ENCODE results near the gene MACROD2.
"Not testable (repeated sequence)": the region's sequence is repeated elsewhere in the genome, so short reads cannot be mapped to it uniquely, and the experiment has no call there.

MACROD2 gene

DNA sequence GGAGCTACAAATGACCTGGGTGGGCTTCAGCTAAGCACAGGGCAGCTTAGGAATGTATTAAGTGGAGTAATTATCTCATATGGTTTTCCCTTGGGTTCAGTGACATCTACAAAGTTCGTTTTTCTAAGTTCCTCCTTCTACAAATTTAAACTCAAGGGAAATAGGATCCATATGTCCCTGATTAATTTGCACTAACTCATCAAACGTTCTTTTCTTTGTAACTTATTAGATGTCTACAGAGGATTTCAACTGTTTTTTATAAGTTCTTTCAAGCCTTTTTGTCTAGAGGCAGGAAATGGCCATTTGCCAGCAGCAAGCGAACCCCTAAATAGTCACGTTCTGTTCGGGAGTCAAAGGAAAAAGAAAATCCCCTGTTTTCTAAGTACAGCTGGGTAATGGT, 1517.6 kb downstream of the MACROD2 start:
- no peak for DNase-seq

DNA sequence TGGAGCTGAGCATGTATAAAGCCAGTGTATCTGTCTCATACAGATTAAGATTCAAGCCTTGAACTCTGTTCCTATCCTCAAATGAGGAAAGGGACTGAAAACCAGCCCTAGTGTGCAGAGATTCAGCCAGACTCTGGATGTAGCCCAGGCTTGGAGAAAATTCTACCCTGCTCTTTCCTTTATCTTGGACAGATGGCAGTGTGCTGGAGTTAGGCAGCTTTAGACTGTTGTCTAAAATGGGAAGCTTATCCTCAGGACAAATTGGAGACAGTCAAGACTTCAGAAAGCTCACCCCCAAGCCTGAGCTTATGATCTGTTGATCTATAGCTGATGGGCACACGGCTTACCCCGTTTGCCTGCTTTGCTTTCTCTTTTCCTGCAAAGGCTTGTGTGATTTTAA, 1520.4 kb downstream of the MACROD2 start:
- no peak for DNase-seq

DNA sequence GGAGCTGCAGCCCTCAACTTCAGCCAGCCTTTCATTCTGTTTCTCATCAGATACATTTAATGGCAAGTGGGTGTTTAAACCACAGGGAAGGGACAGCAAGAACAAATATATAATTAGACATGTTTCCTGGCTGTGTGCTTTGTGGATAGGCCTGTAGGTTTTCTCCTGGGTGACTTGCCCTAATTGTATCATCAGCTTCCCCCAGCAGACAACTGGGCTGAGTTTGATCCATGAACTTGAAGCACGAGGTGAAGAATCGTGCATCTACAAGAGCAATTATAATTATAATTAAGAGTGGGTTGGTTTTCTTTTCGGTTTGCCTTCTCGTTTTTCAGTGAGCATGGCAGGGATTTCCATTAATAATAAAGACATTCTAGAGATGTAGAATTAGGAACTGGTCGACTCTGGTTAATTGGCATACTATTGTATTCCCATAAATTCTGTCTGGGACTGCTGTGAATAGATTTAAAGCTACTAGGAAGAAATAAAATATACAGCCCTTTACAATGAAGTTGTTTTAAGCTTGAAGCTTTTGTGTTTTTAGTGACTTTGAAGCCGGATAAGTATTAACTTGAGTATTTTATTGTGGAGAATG, 1525.7 kb downstream of the MACROD2 start:
- no peak for DNase-seq

DNA sequence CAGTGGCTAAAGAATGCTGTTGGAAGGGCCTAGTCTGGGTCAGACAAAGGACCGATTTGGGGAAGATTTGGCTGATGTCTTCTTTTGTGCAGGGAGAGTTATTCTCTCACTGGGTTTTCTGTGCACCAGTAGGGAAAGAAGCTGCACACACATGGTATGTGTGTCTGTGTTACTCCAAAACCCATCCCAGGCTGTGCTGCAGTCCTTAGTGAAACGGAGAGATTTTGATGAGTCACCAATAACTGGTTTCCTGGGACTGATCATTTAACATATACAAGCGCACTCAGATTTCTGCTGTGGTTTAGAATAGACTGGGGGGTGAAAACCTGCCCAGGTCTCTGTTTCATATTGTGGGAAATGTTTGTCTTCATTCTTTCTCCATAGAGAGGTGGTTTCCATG, 1528.1 kb downstream of the MACROD2 start:
- DNase-seq: no peak

DNA sequence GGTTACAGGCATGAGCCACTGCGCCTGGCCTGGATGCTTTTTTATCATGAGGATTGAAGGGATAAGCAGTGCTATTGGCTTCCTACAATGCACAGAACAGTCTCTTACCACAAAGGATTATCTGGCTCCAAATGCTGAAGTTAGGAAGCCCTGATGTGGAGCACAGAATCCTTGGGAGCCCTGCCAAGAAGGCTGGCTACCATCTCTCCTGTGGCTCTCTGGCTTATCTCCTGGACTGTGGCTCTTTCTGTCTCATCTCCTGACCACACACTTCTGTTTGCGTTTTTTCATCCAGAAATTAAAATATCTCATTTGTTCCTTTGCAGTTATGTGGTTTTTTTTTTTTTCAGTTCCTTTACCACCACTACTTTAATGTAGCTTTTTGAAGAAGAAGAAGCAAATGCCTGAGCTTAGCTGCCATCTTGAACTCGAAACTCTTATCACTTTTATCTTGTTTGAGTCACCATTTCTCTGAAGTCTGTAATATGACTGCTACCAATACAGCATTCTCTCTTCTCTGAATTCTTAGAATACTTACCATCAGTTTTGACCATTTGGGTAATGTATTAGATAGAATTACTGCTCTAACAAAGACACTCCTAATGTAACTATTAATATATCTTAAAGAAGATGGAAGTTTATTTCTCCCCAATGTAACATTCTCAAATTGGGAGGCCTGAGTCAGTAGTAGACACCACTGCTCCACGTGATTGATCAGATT, 1533.2 kb downstream of the MACROD2 start:
- no peak for DNase-seq

DNA sequence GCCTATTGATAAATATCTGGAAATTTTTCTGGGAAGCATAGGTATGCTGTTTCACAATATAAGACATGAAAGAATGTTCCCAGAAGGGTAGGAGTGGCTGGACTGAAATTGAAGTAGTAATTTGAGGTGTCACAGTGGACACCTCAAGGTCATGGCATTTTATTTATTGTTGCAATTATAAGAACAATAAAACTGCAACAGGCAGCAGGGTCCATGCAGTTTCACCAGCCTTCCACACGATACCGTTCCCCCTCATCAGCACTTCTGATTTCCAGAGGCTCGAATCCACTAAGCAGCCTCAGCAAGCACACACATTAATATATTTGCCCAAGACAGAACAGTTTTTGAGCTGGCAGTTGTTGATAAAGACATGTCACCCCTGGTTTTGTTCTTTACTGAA, 1540.5 kb downstream of the MACROD2 start:
- no peak for DNase-seq

DNA sequence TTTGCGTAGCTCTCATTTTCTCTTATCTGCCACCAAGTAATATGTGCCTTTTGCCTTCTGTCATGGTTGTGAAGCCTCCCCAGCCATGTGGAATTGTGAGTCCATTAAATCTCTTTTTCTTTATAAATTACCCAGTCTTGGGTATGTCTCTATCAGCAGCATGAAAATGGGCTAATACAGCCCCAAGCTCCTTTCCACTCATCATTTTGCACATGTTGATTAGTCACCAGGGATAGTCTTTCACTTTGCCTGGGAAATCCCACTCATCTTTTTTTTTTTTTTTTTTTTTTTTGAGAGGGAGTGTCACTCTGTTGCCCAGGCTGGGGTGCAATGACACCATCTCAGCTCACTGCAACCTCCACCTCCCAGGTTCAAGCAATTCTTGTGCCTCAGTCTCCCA, 1541.9 kb downstream of the MACROD2 start:
- not testable (repeated sequence) for DNase-seq

DNA sequence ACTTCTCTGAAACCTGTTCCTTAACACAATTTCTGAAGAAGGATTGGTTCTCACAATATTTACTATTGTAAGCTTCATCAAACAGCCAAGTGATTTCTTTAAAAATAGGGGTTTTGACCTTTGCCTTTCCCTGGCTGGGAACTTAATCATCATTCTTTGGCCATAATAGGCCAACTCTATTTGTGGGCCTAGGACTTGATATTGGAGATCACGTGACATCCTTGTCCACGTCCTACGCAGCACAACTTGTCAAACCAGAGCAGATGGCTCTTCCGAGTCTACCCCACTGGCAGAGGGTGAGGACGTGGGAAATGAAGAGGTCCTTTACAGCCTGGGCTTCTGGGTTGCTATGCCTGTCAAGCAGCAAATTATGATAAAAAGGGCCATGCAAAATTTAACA, 1547.3 kb downstream of the MACROD2 start:
- DNase-seq: no peak

DNA sequence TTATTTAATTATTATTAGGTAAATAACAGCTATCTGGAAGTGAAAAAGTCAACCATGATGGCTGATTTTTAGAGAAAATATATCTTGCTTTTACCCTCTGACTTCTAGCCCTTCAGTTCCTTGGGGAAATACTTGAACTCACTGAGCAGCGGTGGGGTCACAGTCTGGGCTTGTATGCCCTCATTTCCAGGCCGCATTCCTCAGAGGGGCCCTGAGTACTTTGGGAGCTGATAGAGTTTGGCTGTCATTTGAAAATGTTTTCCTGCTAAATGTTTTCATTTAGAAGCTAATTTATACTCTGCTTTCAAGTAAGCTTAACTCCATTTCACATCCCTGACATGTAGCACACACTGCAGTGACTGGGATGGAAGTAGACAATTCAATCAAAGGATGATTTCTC, 1549.4 kb downstream of the MACROD2 start:
- no peak for DNase-seq

DNA sequence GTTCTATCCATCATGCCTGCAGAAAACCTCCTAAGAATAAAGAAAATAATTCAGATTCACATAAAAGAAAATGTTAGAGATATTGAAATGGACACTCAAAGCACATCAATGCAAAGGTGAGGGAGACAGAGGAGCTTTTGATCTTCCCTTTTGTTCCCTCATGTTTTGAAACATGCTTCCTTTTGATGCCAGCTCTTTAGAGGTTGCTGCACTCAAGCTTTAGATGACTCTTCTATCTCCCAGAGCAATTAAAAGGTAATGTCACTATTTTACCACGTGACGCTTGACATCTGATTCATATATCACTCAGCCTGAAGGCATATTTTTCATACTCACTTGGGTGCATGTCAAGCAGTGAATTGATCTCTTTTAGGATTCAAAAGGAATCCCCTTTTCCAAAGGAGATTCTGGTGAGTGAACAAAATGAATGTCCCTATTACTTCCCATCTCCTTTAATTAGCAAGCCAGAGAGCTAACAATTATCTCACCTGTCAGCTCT, 1551.3 kb downstream of the MACROD2 start:
- DNase-seq: no peak

DNA sequence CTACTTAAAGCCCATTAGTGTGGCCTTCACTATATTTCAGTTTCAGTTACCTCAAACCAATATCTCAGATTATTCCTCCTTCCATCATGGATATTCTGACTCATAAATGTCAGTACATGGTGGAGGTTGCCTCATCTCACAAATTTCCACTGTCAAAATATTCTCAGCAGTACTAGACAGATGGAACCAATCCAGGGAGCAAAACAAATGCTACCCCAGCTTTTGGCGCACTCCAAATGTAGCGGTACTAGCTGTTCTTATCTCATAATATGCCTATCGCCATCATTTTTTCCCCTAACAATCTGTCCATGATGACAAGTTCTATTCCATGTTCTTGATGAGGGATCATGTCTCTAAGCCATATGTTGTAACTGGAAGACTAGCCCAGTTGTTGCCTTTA, 1551.8 kb downstream of the MACROD2 start:
- no peak for DNase-seq

DNA sequence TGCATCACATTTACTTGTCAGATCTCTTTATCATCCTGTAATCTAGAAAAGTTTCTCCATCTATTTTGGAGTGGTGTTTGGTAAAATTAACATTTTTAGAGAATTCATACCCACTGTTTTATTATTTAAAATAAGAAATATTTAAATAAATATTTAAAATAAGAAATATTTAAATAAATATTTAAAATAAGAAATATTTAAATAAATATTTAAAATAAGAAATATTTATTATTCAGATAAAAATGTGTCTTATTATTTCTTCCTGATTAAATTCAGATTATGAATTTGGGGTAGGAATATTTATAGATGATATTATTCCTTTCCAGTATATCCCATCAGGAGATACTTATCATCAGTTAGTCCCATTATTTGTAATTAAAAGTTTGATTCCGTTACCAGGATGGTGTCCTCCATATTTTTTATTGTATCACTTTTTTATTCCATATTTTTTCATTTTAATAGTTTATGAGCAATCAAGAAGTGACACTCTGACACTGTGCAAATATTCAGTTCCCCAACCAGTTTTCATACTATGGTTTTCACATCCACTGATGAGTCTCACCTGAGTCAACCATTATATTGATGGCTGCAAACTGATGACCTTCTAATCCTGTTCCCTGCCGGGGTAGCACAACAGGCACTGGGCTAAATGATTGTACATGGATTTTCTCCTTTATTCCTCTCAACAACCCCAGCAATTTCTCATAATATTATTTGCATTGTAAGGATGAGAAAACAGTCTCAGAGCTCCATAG, 1555.0 kb downstream of the MACROD2 start:
- DNase-seq: no peak

DNA sequence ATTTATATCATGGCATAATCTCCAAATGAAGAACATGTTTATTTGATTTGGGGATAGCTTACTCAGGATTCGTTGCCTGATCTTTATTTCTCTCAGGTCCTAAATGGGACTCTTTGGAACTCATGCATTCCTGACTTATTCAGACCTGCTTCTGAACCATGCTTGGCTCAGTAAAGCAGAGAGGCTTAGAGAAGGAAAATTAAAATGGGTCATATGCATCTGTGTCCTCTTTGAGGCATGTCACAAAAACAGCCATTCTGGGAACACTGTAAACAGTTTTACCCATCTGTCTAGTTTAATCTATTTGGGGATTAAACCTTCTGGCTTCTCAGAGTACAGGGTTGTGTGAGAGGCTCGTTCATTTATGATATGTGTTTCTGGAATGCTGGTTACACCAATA, 1560.6 kb downstream of the MACROD2 start:
- no peak for DNase-seq

DNA sequence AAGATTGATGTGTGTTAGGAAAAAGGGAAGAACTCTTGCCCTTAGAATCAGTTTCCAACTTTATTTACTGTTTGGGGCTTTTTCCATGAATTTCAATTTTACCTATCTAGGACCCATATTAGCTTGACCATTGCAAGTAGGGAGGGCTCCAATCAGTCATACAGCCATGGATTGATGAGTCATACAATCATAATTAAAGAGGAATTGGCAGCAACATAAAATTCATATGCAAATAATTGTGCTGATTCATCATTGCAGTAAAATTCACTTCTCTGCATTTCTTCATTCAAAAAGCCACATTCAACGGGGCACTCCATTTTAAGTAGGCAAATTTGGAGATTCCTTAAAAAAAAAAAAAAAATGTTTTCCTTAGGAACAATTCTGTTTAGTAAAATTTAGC, 1561.6 kb downstream of the MACROD2 start:
- no peak for DNase-seq

DNA sequence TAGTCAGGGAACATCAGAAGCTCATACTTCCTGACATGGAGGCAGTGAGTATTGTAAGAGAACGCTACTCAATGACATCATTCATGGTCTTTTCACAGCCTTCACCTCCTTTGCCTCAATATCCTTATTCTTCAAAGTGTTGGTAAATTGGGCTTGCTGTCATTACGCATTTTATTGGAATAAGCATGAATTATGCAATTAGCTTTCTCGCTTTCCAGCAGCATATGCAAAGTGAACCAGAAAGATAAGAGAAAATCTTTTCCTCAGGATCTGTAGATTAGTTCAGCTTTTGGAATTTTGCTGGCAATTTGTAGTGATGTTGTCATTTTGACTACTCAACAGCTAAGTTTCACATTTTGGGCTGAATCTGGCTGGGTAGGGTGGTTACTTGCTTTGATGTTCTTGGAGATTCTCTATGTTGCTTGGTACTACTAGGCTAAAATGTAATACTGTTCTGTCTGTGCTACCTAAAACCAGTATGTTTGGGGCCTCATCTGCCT, 1565.8 kb downstream of the MACROD2 start:
- DNase-seq: no peak

DNA sequence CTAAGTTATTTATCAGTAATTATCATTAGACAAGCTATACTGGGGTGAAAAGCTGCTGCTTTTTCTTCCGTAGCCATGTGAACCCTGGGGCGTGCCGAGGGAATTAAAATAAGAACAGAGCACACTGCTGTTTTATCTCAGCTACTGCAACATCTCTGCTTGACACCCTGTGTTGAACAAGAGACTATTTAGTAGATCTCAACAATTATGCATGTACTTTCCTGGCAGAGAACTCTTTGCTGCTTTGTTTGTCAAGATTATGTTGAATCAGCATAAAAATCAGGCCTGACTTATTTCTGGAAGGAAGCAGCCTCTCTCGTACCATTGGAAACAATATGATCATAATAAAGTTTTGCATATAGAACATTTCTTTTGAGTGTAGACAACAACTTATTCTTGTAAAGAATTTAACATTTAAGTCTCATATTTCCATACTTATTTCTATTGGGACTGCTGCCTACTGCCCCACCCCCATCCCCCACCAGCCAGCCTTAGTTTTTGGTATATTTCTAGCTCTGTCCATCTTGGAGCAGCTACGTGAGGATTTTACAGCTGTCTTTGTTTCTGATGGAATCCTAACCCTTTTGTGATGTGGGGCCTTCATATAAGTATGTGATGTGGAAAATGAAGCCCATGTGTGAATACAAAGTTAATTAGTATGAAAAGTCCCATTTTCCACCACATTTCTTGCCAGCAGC, 1566.5 kb downstream of the MACROD2 start:
- no peak for DNase-seq

DNA sequence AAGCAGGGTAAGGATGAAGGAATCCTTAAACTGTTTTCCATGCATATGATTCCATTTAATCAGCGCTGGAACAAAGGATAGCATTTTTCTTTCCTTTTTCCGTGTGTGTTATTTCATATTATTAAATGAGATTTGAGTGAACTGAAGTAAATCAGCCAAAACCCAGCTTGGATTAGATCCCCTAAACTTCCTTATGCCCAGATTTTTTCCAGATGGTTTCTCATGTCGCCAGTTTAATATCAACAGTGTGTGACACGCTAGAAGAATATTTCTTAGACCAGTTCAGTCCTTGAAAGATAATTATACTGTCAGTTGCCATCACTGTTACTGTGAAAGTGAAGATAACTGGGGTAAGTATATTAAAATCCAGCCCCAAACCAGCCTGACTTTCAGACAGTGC, 1568.5 kb downstream of the MACROD2 start:
- DNase-seq: no peak

DNA sequence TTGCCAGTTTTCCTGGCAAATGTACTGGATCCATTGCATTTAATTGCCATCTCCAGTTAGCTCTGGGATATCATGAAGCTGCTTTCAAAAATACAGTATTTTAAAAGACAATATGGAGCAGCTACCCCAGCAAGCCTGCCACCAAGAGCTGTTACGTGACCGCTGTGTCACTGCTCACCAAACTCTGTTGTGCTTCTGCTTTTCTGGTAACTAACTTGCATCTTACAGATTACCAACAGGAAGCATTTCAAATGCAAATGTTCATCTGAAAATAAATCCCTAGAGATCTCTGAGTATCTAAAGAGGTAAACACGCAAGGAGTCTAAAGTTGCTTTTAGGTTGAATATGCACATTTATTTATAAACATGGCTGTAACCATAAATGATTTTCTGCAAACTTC, 1569.7 kb downstream of the MACROD2 start:
- DNase-seq: no peak

DNA sequence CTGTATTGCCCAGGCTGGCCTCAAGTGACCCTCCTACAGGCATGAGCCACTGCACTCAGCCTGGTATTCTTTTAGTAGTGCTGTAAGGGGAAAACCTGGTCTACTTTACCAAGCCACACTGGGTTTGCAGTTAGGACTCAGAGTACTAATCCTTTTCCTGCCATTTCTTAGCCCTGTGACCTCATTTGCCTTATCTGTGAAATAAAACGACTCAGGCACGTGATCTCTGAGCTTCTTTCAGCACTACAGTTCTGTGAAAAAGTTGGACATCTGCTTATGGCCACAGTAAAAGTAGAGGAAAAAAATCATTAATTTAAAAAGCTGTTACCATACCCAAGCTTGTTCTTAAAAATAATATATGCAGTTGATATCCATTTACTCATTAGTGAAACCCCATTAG, 1570.5 kb downstream of the MACROD2 start:
- DNase-seq: no peak

DNA sequence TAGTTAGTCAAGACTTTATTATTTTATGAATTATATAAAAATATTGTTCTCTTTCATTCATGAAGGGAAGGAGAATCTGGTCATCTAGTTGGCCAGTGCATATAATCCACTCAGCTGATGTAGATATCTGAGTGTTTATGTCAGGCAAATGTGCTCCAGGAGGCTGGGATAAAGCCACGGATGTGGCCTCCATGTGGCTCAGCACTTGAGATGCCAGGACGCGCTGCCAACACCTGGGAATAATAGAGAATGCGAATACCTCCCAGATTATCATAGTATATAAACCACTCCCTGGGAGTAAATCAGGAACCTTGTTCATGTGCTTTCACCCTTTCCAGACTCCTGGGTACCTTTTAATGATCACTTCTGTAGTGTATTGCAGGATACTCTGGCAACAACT, 1571.9 kb downstream of the MACROD2 start:
- no peak for DNase-seq

DNA sequence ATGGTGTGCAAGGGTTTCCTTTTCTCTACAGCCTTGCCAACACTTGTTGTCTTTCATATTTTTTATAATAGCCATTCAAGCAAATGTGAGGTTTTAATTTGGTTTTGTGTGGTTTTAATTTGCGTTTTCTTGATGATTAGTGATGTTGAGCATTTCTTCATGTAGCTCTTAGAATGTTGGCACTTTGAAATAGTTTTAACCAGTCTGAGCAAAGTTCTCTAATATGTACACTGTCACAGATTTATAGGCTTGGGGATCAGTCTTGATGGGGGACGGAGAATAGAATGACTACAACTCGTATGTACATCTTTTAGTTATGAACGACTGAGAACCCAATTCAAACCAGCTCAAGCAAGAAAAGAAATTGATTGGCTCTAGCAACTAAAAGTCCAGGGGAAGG, 1574.8 kb downstream of the MACROD2 start:
- no peak for DNase-seq

DNA sequence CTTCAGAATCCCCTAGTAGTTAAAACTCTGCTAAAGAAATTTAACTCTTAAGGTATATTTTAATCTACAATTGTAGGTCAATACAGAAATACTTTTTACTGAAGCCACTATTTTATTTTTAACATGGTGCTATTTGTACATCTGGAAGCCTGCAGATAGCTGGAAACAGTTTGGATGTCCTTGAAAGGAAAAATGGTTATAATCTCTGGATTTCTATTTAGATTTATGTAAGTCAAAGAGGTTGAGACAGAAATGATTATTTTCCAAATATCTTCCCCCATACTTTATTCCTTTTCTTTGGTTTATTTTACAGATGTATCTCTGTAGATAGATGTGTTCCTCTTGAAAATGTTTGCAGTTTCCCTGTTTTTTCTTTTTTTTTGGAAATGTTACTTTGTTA, 1575.7 kb downstream of the MACROD2 start:
- DNase-seq: no peak

DNA sequence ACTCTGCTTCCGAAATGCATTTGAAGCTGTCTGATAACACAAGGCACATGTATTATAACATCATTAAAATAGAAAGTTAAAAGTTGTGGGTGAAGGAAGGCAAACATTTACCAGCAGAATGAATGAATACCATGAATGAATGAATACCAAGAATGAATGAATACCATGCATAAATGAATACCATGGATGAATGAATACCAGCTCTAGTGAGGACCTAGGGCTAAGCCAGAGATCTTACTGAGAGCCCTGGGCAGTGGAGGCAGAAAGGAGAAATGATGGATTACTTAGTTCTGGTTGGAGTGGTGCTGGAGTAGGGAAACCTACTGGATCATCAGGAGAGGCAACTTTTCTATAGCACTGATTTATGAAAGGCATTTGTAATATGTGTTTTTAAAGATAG, 1579.9 kb downstream of the MACROD2 start:
- DNase-seq: no peak
